ENCODE results near the gene GTF2B. TPM values are rescaled to one million over a fixed set of nuclear protein-coding genes. Genes with fewer than 3 reads are reported as not detected.
"Not testable (repeated sequence)": the region's sequence is repeated elsewhere in the genome, so short reads cannot be mapped to it uniquely, and the experiment has no call there.

Gene GTF2B
- total RNA-seq, 1 experiment from 2014 or later, result 21.9 TPM

GRCh38 chr1:88888750-88889149 is 2.6 kb downstream of the GTF2B start:
- no peak overlapping the region for H2AFZ ChIP-seq
- H3K36me3 ChIP-seq (ENCODE audit: low read depth), result peaks cover 33% of the 10 kb centered on the region
- peak in 1 of 2 experiments; percentile 15 for DNase-seq
- H3K27me3 ChIP-seq (ENCODE audit: insufficient read depth, low read depth), result no peaks in the 10 kb centered on the region
- peaks cover 12% of the 10 kb centered on the region; the same call in 1 of the 2 replicates for H3F3A ChIP-seq (ENCODE audit: insufficient read depth, low read depth)
- POLR2A ChIA-PET (ENCODE audit: unreplicated experiment), result no interaction called here
- H3K4me1 ChIP-seq (replicated peaks; ENCODE audit: insufficient read depth), result peaks cover 20% of the 10 kb centered on the region
- no peaks in the 10 kb centered on the region for H3K9me3 ChIP-seq (ENCODE audit: insufficient read depth, low read depth)
- CTCF ChIA-PET, result no interaction called here
- H3K79me2 ChIP-seq (ENCODE audit: low read depth), result peaks cover 50% of the 10 kb centered on the region
- no peak overlapping the region for H3K4me3 ChIP-seq
- TF ChIP-seq CTCF (conservative IDR thresholded peaks at IDR 0.05), result no peak
- no peak for TF ChIP-seq EZH2 (IDR thresholded peaks at IDR 0.05; ENCODE audit: low read depth)
- H3K4me2 ChIP-seq, result peak overlapping the region; percentile 98; the same call in 1 of the 2 replicates
- peaks cover 23% of the 10 kb centered on the region; the same call in 1 of the 2 replicates for H4K20me1 ChIP-seq (ENCODE audit: insufficient read depth)
- intact Hi-C loops (cut with micrococcal nuclease; ENCODE audit: unreplicated experiment), result no loop called here
- no peak overlapping the region for H3K27ac ChIP-seq
- H3K9me2 ChIP-seq (ENCODE audit: insufficient read depth), result no peaks in the 10 kb centered on the region
- BruUV-seq (replicated peaks), result no TSS peak

- Histone ChIP-seq H3K27ac (no peak overlapping the region), H3K79me2 (ENCODE audit: low read depth) (peaks cover 50% of the 10 kb centered on the region), H2AFZ (no peak overlapping the region), H3K4me2 (no peak overlapping the region), H3K4me1 (replicated peaks; ENCODE audit: insufficient read depth) (peaks cover 13% of the 10 kb centered on the region), H3F3A (ENCODE audit: insufficient read depth, low read depth) (0 out of 2 replicates have a peak, but pooled peaks cover 8% of the 10 kb centered on the region), H3K4me3 (no peak overlapping the region), H3K9me3 (ENCODE audit: insufficient read depth, low read depth) (no peaks in the 10 kb centered on the region), H3K36me3 (ENCODE audit: low read depth) (peaks cover 54% of the 10 kb centered on the region), H3K27me3 (ENCODE audit: insufficient read depth, low read depth) (no peaks in the 10 kb centered on the region), H3K9me2 (ENCODE audit: insufficient read depth) (no peaks in the 10 kb centered on the region), H4K20me1 (ENCODE audit: insufficient read depth) (peaks cover 36% of the 10 kb centered on the region)
- ChIA-PET CTCF (no interaction called here), POLR2A (ENCODE audit: unreplicated experiment) (no interaction called here)
- no peak for TF ChIP-seq EZH2 (IDR thresholded peaks at IDR 0.05; ENCODE audit: low read depth)
- no peak for TF ChIP-seq CTCF (conservative IDR thresholded peaks at IDR 0.05)
- peak in 1 of 2 experiments; percentile 21 for DNase-seq
- no TSS peak for BruUV-seq (replicated peaks)
- intact Hi-C loops (cut with micrococcal nuclease; ENCODE audit: unreplicated experiment), result no loop called here
Measured at GRCh38 chr1:88885933-88886332, 5.4 kb downstream of the GTF2B start.

- Histone ChIP-seq H3K9me2 (ENCODE audit: insufficient read depth) (no peaks in the 10 kb centered on the region), H3K27ac (no peak overlapping the region), H3K27me3 (ENCODE audit: insufficient read depth, low read depth) (no peaks in the 10 kb centered on the region), H3K9me3 (ENCODE audit: insufficient read depth, low read depth) (no peaks in the 10 kb centered on the region), H3K4me1 (replicated peaks; ENCODE audit: insufficient read depth) (peaks cover 5% of the 10 kb centered on the region; the same call in 1 of the 2 replicates), H2AFZ (no peak overlapping the region), H3K4me2 (no peak overlapping the region), H3K79me2 (ENCODE audit: low read depth) (peaks cover 22% of the 10 kb centered on the region), H3K36me3 (ENCODE audit: low read depth) (peaks cover 53% of the 10 kb centered on the region), H3F3A (ENCODE audit: insufficient read depth, low read depth) (peaks cover 13% of the 10 kb centered on the region; the same call in 1 of the 2 replicates), H4K20me1 (ENCODE audit: insufficient read depth) (peaks cover 25% of the 10 kb centered on the region), H3K4me3 (no peak overlapping the region)
- no peak for TF ChIP-seq CTCF (conservative IDR thresholded peaks at IDR 0.05)
- no peak for TF ChIP-seq EZH2 (IDR thresholded peaks at IDR 0.05; ENCODE audit: low read depth)
- ChIA-PET CTCF (interaction anchor here (0.6 kb wide), 1 partner anchor 582 kb away, joined by 6 read pairs; no protein-coding TSS in a partner anchor), POLR2A (ENCODE audit: unreplicated experiment) (interaction anchor here (0.6 kb wide), 1 partner anchor 227 kb away, joined by 7 read pairs; no protein-coding TSS in a partner anchor)
- intact Hi-C loops (cut with micrococcal nuclease; ENCODE audit: unreplicated experiment), result no loop called here
- peak in 1 of 2 experiments; percentile 28 for DNase-seq
- no TSS peak for BruUV-seq (replicated peaks)
Measured at GRCh38 chr1:88883156-88883555, 8.2 kb downstream of the GTF2B start.

GRCh38 chr1:88880717-88881116 is 10.7 kb downstream of the GTF2B start:
- H3K4me2 ChIP-seq; H2AFZ ChIP-seq; H3K9me3 ChIP-seq (ENCODE audit: insufficient read depth, low read depth); H3K9me2 ChIP-seq (ENCODE audit: insufficient read depth); intact Hi-C loops (cut with micrococcal nuclease; ENCODE audit: unreplicated experiment); H3K4me1 ChIP-seq (replicated peaks; ENCODE audit: insufficient read depth); H3K27ac ChIP-seq; BruUV-seq (replicated peaks); CTCF ChIA-PET; H3K4me3 ChIP-seq; H3K27me3 ChIP-seq (ENCODE audit: insufficient read depth, low read depth): not testable (repeated sequence)
- peaks cover 23% of the 10 kb centered on the region for H3K79me2 ChIP-seq (ENCODE audit: low read depth)
- peaks cover 40% of the 10 kb centered on the region for H3K36me3 ChIP-seq (ENCODE audit: low read depth)
- H4K20me1 ChIP-seq (ENCODE audit: insufficient read depth), result peaks cover 25% of the 10 kb centered on the region
- H3F3A ChIP-seq (ENCODE audit: insufficient read depth, low read depth), result peaks cover 13% of the 10 kb centered on the region; the same call in 1 of the 2 replicates
- peak in 1 of 2 experiments; percentile 31 for DNase-seq
- POLR2A ChIA-PET (ENCODE audit: unreplicated experiment), result interaction anchor here (0.6 kb wide), 1 partner anchor 1115 kb away, joined by 5 read pairs; no protein-coding TSS in a partner anchor

All from PC-9 (cell line).